Hepatocyte (in vitro differentiated cells): ENCODE data around the gene ABCD2. TPM values are rescaled to one million over a fixed set of nuclear protein-coding genes. Genes with fewer than 3 reads are reported as not detected.
"Not testable (repeated sequence)": the region's sequence is repeated elsewhere in the genome, so short reads cannot be mapped to it uniquely, and the experiment has no call there.

ENCODE experiments used
- DNase-seq: peaks from one replicate; pipeline ENCODE4 v3.0.0-alpha.2; 2016; ENCODE audit warnings: low spot score
- H2AFZ ChIP-seq: fragments of 200-600 bp; sonication (generic); 2 replicates; pipeline ENCODE4 v1.6.0; 2016; ENCODE audit warnings: antibody characterized with exemption, mild to moderate bottlenecking
- H3K27ac ChIP-seq: fragments of 200-600 bp; sonication (generic); 2 replicates; pipeline ENCODE4 v1.5.1; 2016; ENCODE audit warnings: mild to moderate bottlenecking
- H3K27me3 ChIP-seq: fragments of 200-600 bp; sonication (generic); 2 replicates; pipeline ENCODE4 v1.6.1; 2016
- H3K36me3 ChIP-seq: fragments of 200-600 bp; sonication (generic); replicated peaks from 2 replicates; pipeline ENCODE4 v1.5.1; 2016; ENCODE audit warnings: low read depth; ENCODE audit not compliant: insufficient read depth
- H3K4me1 ChIP-seq: fragments of 200-600 bp; sonication (generic); 2 replicates; pipeline ENCODE4 v1.5.1; 2016; ENCODE audit warnings: mild to moderate bottlenecking, moderate library complexity; ENCODE audit not compliant: insufficient read depth
- H3K4me2 ChIP-seq: fragments of 200-600 bp; sonication (generic); 2 replicates; pipeline ENCODE4 v1.6.0; 2016
- H3K4me3 ChIP-seq: fragments of 200-600 bp; sonication (generic); 2 replicates; pipeline ENCODE4 v1.5.1; 2016; ENCODE audit warnings: mild to moderate bottlenecking
- H3K79me2 ChIP-seq: fragments of 200-600 bp; sonication (generic); 2 replicates; pipeline ENCODE4 v1.6.0; 2017; ENCODE audit warnings: mild to moderate bottlenecking
- H3K9me2 ChIP-seq: fragments of 200-600 bp; sonication (generic); replicated peaks from 2 replicates; pipeline ENCODE4 v1.6.0; 2017; ENCODE audit warnings: mild to moderate bottlenecking; ENCODE audit not compliant: insufficient read depth
- H3K9me3 ChIP-seq: fragments of 200-600 bp; sonication (generic); 2 replicates; pipeline ENCODE4 v1.5.1; 2016; ENCODE audit warnings: low read depth, mild to moderate bottlenecking
- H4K20me1 ChIP-seq: fragments of 200-600 bp; sonication (generic); 2 replicates; pipeline ENCODE4 v1.6.0; 2016; ENCODE audit warnings: mild to moderate bottlenecking; ENCODE audit not compliant: insufficient read depth, poor library complexity, severe bottlenecking
- CTCF ChIP-seq: fragments of 200-600 bp; sonication (generic); IDR thresholded peaks from 2 replicates; pipeline ENCODE4 v1.5.1; 2016; ENCODE audit warnings: antibody characterized with exemption, mild to moderate bottlenecking; ENCODE audit not compliant: poor library complexity
- EZH2 ChIP-seq: fragments of 200-600 bp; sonication (generic); IDR thresholded peaks from 2 replicates; pipeline ENCODE4 v1.6.1; 2016; ENCODE audit warnings: antibody characterized with exemption, mild to moderate bottlenecking, borderline replicate concordance
- EZH2phosphoT487 ChIP-seq: fragments of 200-600 bp; sonication (generic); IDR thresholded peaks from one replicate; pipeline ENCODE4 v1.6.1; 2018; ENCODE audit warnings: antibody characterized with exemption, mild to moderate bottlenecking, low read depth, moderate library complexity; ENCODE audit not compliant: unreplicated experiment, severe bottlenecking
- WGBS: methylation state at CpG from one replicate; pipeline ENCODE4 v1.1.6; 2016; ENCODE audit warnings: low lambda C conversion rate; ENCODE audit errors: missing lambda C conversion rate; 5-methylcytosine and 5-hydroxymethylcytosine counted together
- polyA plus RNA-seq: library from polyadenylated mRNA; unstranded; fragments of >200 nt; fragmentation: Nextera tagmentation; extraction: Ambion mirVana; gene quantifications from 2 replicates; pipeline ENCODE4 v1.2.1, GENCODE V29; 2016
- total RNA-seq: library from RNA; depleted of rRNA; stranded (reverse); fragments of >200 nt; gene quantifications from 2 replicates; pipeline ENCODE4 v1.2.3, GENCODE V29; 2014

ABCD2 gene
- total and polyA plus RNA-seq, 2 experiments from 2014 or later, result 0.17 to 0.19 TPM

- TF ChIP-seq EZH2phosphoT487 (no peak), EZH2 (no peak), CTCF (no peak)
- H3K27me3 ChIP-seq, result no peaks in the 10 kb centered on the region
- no peaks in the 10 kb centered on the region for H4K20me1 ChIP-seq
- no peaks in the 10 kb centered on the region for H3K9me3 ChIP-seq
- H3K36me3 ChIP-seq, result no peaks in the 10 kb centered on the region
- H3K79me2 ChIP-seq, result no peaks in the 10 kb centered on the region
- H3K4me1 ChIP-seq, result no peaks in the 10 kb centered on the region
- H3K27ac ChIP-seq, result no peak overlapping the region
- H3K4me3 ChIP-seq, result no peak overlapping the region
- WGBS, result 73% methylated on average over 2 of the region's 2 CpGs
- no peak for DNase-seq
- no peak overlapping the region for H3K4me2 ChIP-seq
- no peak overlapping the region for H2AFZ ChIP-seq
- H3K9me2 ChIP-seq, result no peaks in the 10 kb centered on the region
Measured at GRCh38 chr12:39573971-39574370, 45.6 kb downstream of the ABCD2 start.

GRCh38 chr12:39572551-39572950 lies 47.1 kb downstream of the ABCD2 start:
- H3K9me3 ChIP-seq, result no peaks in the 10 kb centered on the region
- no peaks in the 10 kb centered on the region for H4K20me1 ChIP-seq
- DNase-seq, result no peak
- no peaks in the 10 kb centered on the region for H3K4me1 ChIP-seq
- no peak overlapping the region for H2AFZ ChIP-seq
- no peaks in the 10 kb centered on the region for H3K36me3 ChIP-seq
- H3K27ac ChIP-seq, result no peak overlapping the region
- H3K4me3 ChIP-seq, result no peak overlapping the region
- no peaks in the 10 kb centered on the region for H3K27me3 ChIP-seq
- no peaks in the 10 kb centered on the region for H3K9me2 ChIP-seq
- no peak overlapping the region for H3K4me2 ChIP-seq
- TF ChIP-seq EZH2phosphoT487, result no peak
- no peak for TF ChIP-seq EZH2
- TF ChIP-seq CTCF, result no peak
- no peaks in the 10 kb centered on the region for H3K79me2 ChIP-seq

GRCh38 chr12:39571351-39571750 lies 48.3 kb downstream of the ABCD2 start:
- no peaks in the 10 kb centered on the region for H3K36me3 ChIP-seq
- no peak overlapping the region for H3K4me3 ChIP-seq
- TF ChIP-seq CTCF (no peak), EZH2phosphoT487 (no peak), EZH2 (no peak)
- H3K79me2 ChIP-seq, result no peaks in the 10 kb centered on the region
- WGBS, result 65% methylated on average over 4 of the region's 4 CpGs
- no peaks in the 10 kb centered on the region for H3K9me2 ChIP-seq
- H3K9me3 ChIP-seq, result no peaks in the 10 kb centered on the region
- H4K20me1 ChIP-seq, result no peaks in the 10 kb centered on the region
- H3K27me3 ChIP-seq, result no peaks in the 10 kb centered on the region
- no peak overlapping the region for H2AFZ ChIP-seq
- H3K27ac ChIP-seq, result no peak overlapping the region
- no peak for DNase-seq
- no peak overlapping the region for H3K4me2 ChIP-seq
- H3K4me1 ChIP-seq, result no peaks in the 10 kb centered on the region

- no peak overlapping the region for H2AFZ ChIP-seq
- no peaks in the 10 kb centered on the region for H3K79me2 ChIP-seq
- no peaks in the 10 kb centered on the region for H3K36me3 ChIP-seq
- H3K4me1 ChIP-seq, result no peaks in the 10 kb centered on the region
- DNase-seq, result no peak
- H3K4me3 ChIP-seq, result no peak overlapping the region
- H3K27me3 ChIP-seq, result no peaks in the 10 kb centered on the region
- H4K20me1 ChIP-seq, result no peaks in the 10 kb centered on the region
- H3K9me3 ChIP-seq, result no peaks in the 10 kb centered on the region
- H3K9me2 ChIP-seq, result no peaks in the 10 kb centered on the region
- no peak for TF ChIP-seq EZH2phosphoT487
- no peak for TF ChIP-seq EZH2
- no peak for TF ChIP-seq CTCF
- H3K4me2 ChIP-seq, result no peak overlapping the region
- no peak overlapping the region for H3K27ac ChIP-seq
Measured at GRCh38 chr12:39553476-39553875, 66.1 kb downstream of the ABCD2 start.

GRCh38 chr12:39544211-39544610 lies 75.4 kb downstream of the ABCD2 start:
- not testable (repeated sequence) for H3K9me3 ChIP-seq, DNase-seq, H3K36me3 ChIP-seq, H3K27ac ChIP-seq, H3K4me1 ChIP-seq, H3K79me2 ChIP-seq, H2AFZ ChIP-seq, H4K20me1 ChIP-seq, H3K4me3 ChIP-seq, H3K4me2 ChIP-seq, H3K27me3 ChIP-seq, H3K9me2 ChIP-seq
- WGBS, result 55% methylated on average over 2 of the region's 2 CpGs
